Mucosa of gallbladder (tissue), 1 donor: ENCODE measurements around the gene PDE1A. TPM values are rescaled to one million over a fixed set of nuclear protein-coding genes. Genes with fewer than 3 reads are reported as not detected.
A peak's percentile ranks its signal among the peaks of the same experiment; 100 is the strongest.
"Not testable (repeated sequence)": the region's sequence is repeated elsewhere in the genome, so short reads cannot be mapped to it uniquely, and the experiment has no call there.

Experiments used
- DNase-seq: peaks from one replicate; pipeline ENCODE4 v3.0.0-alpha.2; 2020; ENCODE audit warnings: low spot score
- total RNA-seq: library from RNA; stranded (reverse); gene quantifications from one replicate; pipeline ENCODE4 v1.2.1, GENCODE V29; 2021
- donor health status: DM: no; HTN: no; CAD: no.

The PDE1A gene
- total RNA-seq, 1 donor from 2014 or later = 27.8 TPM

- DNase-seq = no peak
Measured at GRCh38 chr2:182280118-182280517, 146.7 kb downstream of the PDE1A start.

- DNase-seq = not testable (repeated sequence)
Measured at GRCh38 chr2:182276662-182277061, 150.2 kb downstream of the PDE1A start.

- no peak for DNase-seq
Measured at GRCh38 chr2:182267971-182268370, 158.9 kb downstream of the PDE1A start.

- DNase-seq = no peak
Measured at GRCh38 chr2:182266909-182267308, 159.9 kb downstream of the PDE1A start.

GRCh38 chr2:182265718-182266117 lies 161.1 kb downstream of the PDE1A start:
- no peak for DNase-seq

- DNase-seq = no peak
Measured at GRCh38 chr2:182261860-182262387, 164.9 kb downstream of the PDE1A start.

- no peak for DNase-seq
Measured at GRCh38 chr2:182259629-182260150, 167.1 kb downstream of the PDE1A start.

- no peak for DNase-seq
Measured at GRCh38 chr2:182252534-182252933, 174.3 kb downstream of the PDE1A start.

GRCh38 chr2:182248898-182249297 lies 177.9 kb downstream of the PDE1A start:
- no peak for DNase-seq

GRCh38 chr2:182248362-182248761 lies 178.5 kb downstream of the PDE1A start:
- no peak for DNase-seq

GRCh38 chr2:182247831-182248230 lies 179.0 kb downstream of the PDE1A start:
- DNase-seq = no peak

GRCh38 chr2:182245963-182246362 lies 180.9 kb downstream of the PDE1A start:
- DNase-seq = no peak

- DNase-seq = no peak
Measured at GRCh38 chr2:182242609-182243008, 184.2 kb downstream of the PDE1A start.

GRCh38 chr2:182241936-182242335 lies 184.9 kb downstream of the PDE1A start:
- DNase-seq = no peak

- peak; percentile 48 for DNase-seq
Measured at GRCh38 chr2:182240862-182241371, 185.9 kb downstream of the PDE1A start.

GRCh38 chr2:182230561-182230960 lies 196.3 kb downstream of the PDE1A start:
- no peak for DNase-seq

GRCh38 chr2:182229297-182229696 lies 197.5 kb downstream of the PDE1A start:
- no peak for DNase-seq

GRCh38 chr2:182228741-182229140 lies 198.1 kb downstream of the PDE1A start:
- DNase-seq = no peak

- DNase-seq = no peak
Measured at GRCh38 chr2:182228073-182228473, 198.8 kb downstream of the PDE1A start.

GRCh38 chr2:182226807-182227206 lies 200.0 kb downstream of the PDE1A start:
- DNase-seq = no peak

- no peak for DNase-seq
Measured at GRCh38 chr2:182224669-182225068, 202.2 kb downstream of the PDE1A start.

- no peak for DNase-seq
Measured at GRCh38 chr2:182220998-182221397, 205.8 kb downstream of the PDE1A start.

GRCh38 chr2:182220335-182220734 lies 206.5 kb downstream of the PDE1A start:
- no peak for DNase-seq

GRCh38 chr2:182210669-182211068 lies 216.2 kb downstream of the PDE1A start:
- DNase-seq = no peak
